Right cardiac atrium (tissue), 5 donors: ENCODE data around the gene SLC25A22. TPM values are rescaled to one million over a fixed set of nuclear protein-coding genes. Genes with fewer than 3 reads are reported as not detected.
A peak's percentile ranks its signal among the peaks of the same experiment; 100 is the strongest.

Source experiments
- ATAC-seq, 2 donors: fragments of 200-7000 bp; cut with Tn5 transposase; one replicate each; pipeline versions ENCODE4 v1.8.0 to v1.9.1; 2020; ENCODE audit warnings: moderate library complexity in 2 of 2, mild to moderate bottlenecking in 1 of 2
- DNase-seq, 3 donors: peaks; one replicate each; pipeline ENCODE4 v3.0.0-alpha.2; 2020
- H3K27ac ChIP-seq: one replicate; pipeline ENCODE4 v1.5.1; 2013; ENCODE audit warnings: mild to moderate bottlenecking, low read length, control low read depth, moderate library complexity
- H3K27me3 ChIP-seq: one replicate; pipeline ENCODE4 v1.6.1; 2013; ENCODE audit not compliant: control insufficient read depth, insufficient read depth
- H3K4me1 ChIP-seq: one replicate; pipeline ENCODE4 v1.6.1; 2013; ENCODE audit warnings: low read length; ENCODE audit not compliant: control insufficient read depth, insufficient read depth
- H3K4me3 ChIP-seq: one replicate; pipeline ENCODE4 v1.5.1; 2013; ENCODE audit warnings: low read length, control low read depth
- H3K9me3 ChIP-seq: one replicate; pipeline ENCODE4 v1.6.1; 2013; ENCODE audit warnings: low read length; ENCODE audit not compliant: control insufficient read depth
- whole genome bisulfite sequencing: extraction: QIAGEN DNeasy Blood & Tissue Kit; methylation state at CpG from one replicate; pipeline ENCODE4 v1.1.7; 2013; 5-methylcytosine and 5-hydroxymethylcytosine counted together
- intact Hi-C, 4 donors: fragments of 100-400 bp; cut with DNase I; formaldehyde crosslinking; loops; one replicate each; pipeline versions ENCODE4 v1.11.0 to v1.14.0; 2022 to 2023
- polyA plus RNA-seq: library from polyadenylated mRNA; stranded (reverse); fragments of 200-250 nt; gene quantifications from one replicate; pipeline ENCODE4 v1.2.3, GENCODE V29; 2013
- total RNA-seq, 4 donors: library from RNA; stranded (reverse); fragmentation: NEBNext Ultra II Directional; extraction: Animal tissue kit (Norgen Biotek cat#: 25700); gene quantifications; one replicate each; pipeline ENCODE4 v1.2.1, GENCODE V29; 2021
- donor health status: healthy with polysubstance abuse.
- donor health status: DM: no; HTN: yes; CAD: no.
- donor health status: DM: no; HTN: no; CAD: no.
- donor health status: DM: no; HTN: yes; CAD: no; lungs with severe emphysema.
- donor health status: DM: yes; HTN: yes; CAD: no.

The SLC25A22 gene
- total and polyA plus RNA-seq, 5 donors, result 3.8 to 9.0 (median 6.1) TPM

- no peaks in the 10 kb centered on the region for H3K9me3 ChIP-seq
- no peak for ATAC-seq
Measured at GRCh38 chr11:827146-827896, 29.2 kb upstream of the SLC25A22 start.

GRCh38 chr11:826836-827145 lies 28.7 kb upstream of the SLC25A22 start:
- H3K4me3 ChIP-seq, result peak overlapping the region; percentile 33
- ATAC-seq (no peak), DNase-seq (peak in 1 of 3 donors; percentile 76)
- peak overlapping the region; percentile 38 for H3K27ac ChIP-seq
- 1% methylated on average over 22 of the region's 22 CpGs for WGBS
- intact Hi-C loops, result no loop called here
- H3K4me1 ChIP-seq, result peaks cover 3% of the 10 kb centered on the region
- no peaks in the 10 kb centered on the region for H3K27me3 ChIP-seq
- no peaks in the 10 kb centered on the region for H3K9me3 ChIP-seq

More at GRCh38 chr11:827146-827896, 29.2 kb upstream of the SLC25A22 start:
- peak overlapping the region; percentile 33 for H3K4me3 ChIP-seq
- 6% methylated on average over 66 of the region's 66 CpGs for WGBS
- peak overlapping the region; percentile 38 for H3K27ac ChIP-seq
- H3K27me3 ChIP-seq, result no peaks in the 10 kb centered on the region
- DNase-seq, result peak in 2 of 3 donors; percentile 76 to 78
- H3K4me1 ChIP-seq, result peaks cover 5% of the 10 kb centered on the region
- intact Hi-C loops, result no loop called here

- Histone ChIP-seq H3K4me1 (peaks cover 3% of the 10 kb centered on the region), H3K27me3 (no peaks in the 10 kb centered on the region), H3K27ac (no peak overlapping the region), H3K4me3 (no peak overlapping the region), H3K9me3 (no peaks in the 10 kb centered on the region)
- 78% methylated on average over 9 of the region's 9 CpGs for WGBS
- intact Hi-C loops, result no loop called here
- ATAC-seq (no peak), DNase-seq (no peak)
Measured at GRCh38 chr11:826227-826621, 28.1 kb upstream of the SLC25A22 start.

GRCh38 chr11:825366-826226 lies 27.5 kb upstream of the SLC25A22 start:
- peaks cover 8% of the 10 kb centered on the region for H3K4me1 ChIP-seq
- no peaks in the 10 kb centered on the region for H3K27me3 ChIP-seq
- no peaks in the 10 kb centered on the region for H3K9me3 ChIP-seq
- intact Hi-C loops, result no loop called here
- H3K4me3 ChIP-seq, result no peak overlapping the region
- no peak for ATAC-seq
- no peak overlapping the region for H3K27ac ChIP-seq
- no peak for DNase-seq
- 78% methylated on average over 12 of the region's 12 CpGs for WGBS

- H3K4me1 ChIP-seq, result peaks cover 10% of the 10 kb centered on the region
- DNase-seq (no peak), ATAC-seq (no peak)
- 87% methylated on average over 11 of the region's 11 CpGs for WGBS
- intact Hi-C loops, result no loop called here
- no peak overlapping the region for H3K4me3 ChIP-seq
- no peaks in the 10 kb centered on the region for H3K27me3 ChIP-seq
- H3K9me3 ChIP-seq, result no peaks in the 10 kb centered on the region
- no peak overlapping the region for H3K27ac ChIP-seq
Measured at GRCh38 chr11:824942-825341, 26.9 kb upstream of the SLC25A22 start.

- no peak overlapping the region for H3K27ac ChIP-seq
- H3K27me3 ChIP-seq, result no peaks in the 10 kb centered on the region
- 84% methylated on average over 59 of the region's 59 CpGs for WGBS
- H3K4me3 ChIP-seq, result no peak overlapping the region
- peak in 1 of 3 donors; percentile 66 for DNase-seq
- H3K4me1 ChIP-seq, result peaks cover 7% of the 10 kb centered on the region
- ATAC-seq, result no peak
- H3K9me3 ChIP-seq, result no peaks in the 10 kb centered on the region
- intact Hi-C loops, result no loop called here
Measured at GRCh38 chr11:824292-824880, 26.3 kb upstream of the SLC25A22 start.

- Histone ChIP-seq H3K4me1 (peaks cover 7% of the 10 kb centered on the region), H3K9me3 (no peaks in the 10 kb centered on the region), H3K4me3 (no peak overlapping the region), H3K27ac (no peak overlapping the region), H3K27me3 (no peaks in the 10 kb centered on the region)
- 88% methylated on average over 53 of the region's 53 CpGs for WGBS
- ATAC-seq, result no peak
- peak in 1 of 3 donors; percentile 62 for DNase-seq
- intact Hi-C loops, result no loop called here
Measured at GRCh38 chr11:823441-824291, 25.6 kb upstream of the SLC25A22 start.

- ATAC-seq, result no peak
- peak overlapping the region; percentile 44 for H3K27ac ChIP-seq
- H3K9me3 ChIP-seq, result no peaks in the 10 kb centered on the region
- intact Hi-C loops, result no loop called here
- H3K27me3 ChIP-seq, result no peaks in the 10 kb centered on the region
- peak in 2 of 3 donors; percentile 76 to 77 for DNase-seq
- WGBS, result 70% methylated on average over 22 of the region's 22 CpGs
- peaks cover 7% of the 10 kb centered on the region for H3K4me1 ChIP-seq
- H3K4me3 ChIP-seq, result no peak overlapping the region
Measured at GRCh38 chr11:821512-822371, 23.7 kb upstream of the SLC25A22 start.

- Histone ChIP-seq H3K27me3 (no peaks in the 10 kb centered on the region), H3K4me3 (peak overlapping the region; percentile 92), H3K4me1 (peaks cover 7% of the 10 kb centered on the region), H3K27ac (peak overlapping the region; percentile 97), H3K9me3 (no peaks in the 10 kb centered on the region)
- DNase-seq (peak; percentile 81 to 88 (median 84)), ATAC-seq (peak; percentile 27 to 49)
- 51% methylated on average over 11 of the region's 11 CpGs for WGBS
- intact Hi-C loops, result no loop called here
Measured at GRCh38 chr11:820655-821511, 22.8 kb upstream of the SLC25A22 start.
